ENCODE measurements around the gene KRTAP10-3. TPM values are rescaled to one million over a fixed set of nuclear protein-coding genes. Genes with fewer than 3 reads are reported as not detected.
"Not testable (repeated sequence)": the region's sequence is repeated elsewhere in the genome, so short reads cannot be mapped to it uniquely, and the experiment has no call there.

Gene KRTAP10-3
- polyA plus RNA-seq, 2 of the 4 experiments (the other 2 are of a cell fraction) = not detected

- no peak overlapping the region for H3K27ac ChIP-seq
- ATAC-seq (no peak), DNase-seq (ENCODE audit: low read depth in 1 of 2, low spot score in 1 of 2) (no peak), FAIRE-seq (no peak)
- H3K4me3 ChIP-seq = no peak overlapping the region
- TF ChIP-seq TFCP2L1 (CRISPR knock-in tag; IDR thresholded peaks at IDR 0.05) (no peak), CHD2 (IDR thresholded peaks at IDR 0.05; ENCODE audit: low read length, partially characterized antibody) (no peak), ZSCAN20 (CRISPR knock-in tag; IDR thresholded peaks at IDR 0.05) (no peak), NR3C1 (IDR thresholded peaks at IDR 0.05) (no peak), FOSL2 (IDR thresholded peaks at IDR 0.05) (no peak), FOSL2 (CRISPR knock-in tag; IDR thresholded peaks at IDR 0.05) (no peak), MAFK (IDR thresholded peaks at IDR 0.05; ENCODE audit: partially characterized antibody) (no peak), HDAC2 (IDR thresholded peaks at IDR 0.05) (no peak), ESRRA (IDR thresholded peaks at IDR 0.05; ENCODE audit: borderline replicate concordance, low read length) (no peak), NPAS2 (CRISPR knock-in tag; IDR thresholded peaks at IDR 0.05; ENCODE audit: borderline replicate concordance) (no peak), SMC3 (IDR thresholded peaks at IDR 0.05) (no peak)
- POLR2A ChIA-PET = no interaction called here
- 50% methylated on average over 3 of the region's 3 CpGs for WGBS (ENCODE audit: missing lambda C conversion rate)
- CTCF ChIA-PET = interaction anchor here (1.1 to 2.1 kb wide), 3 partner anchors 11 to 212 kb away, joined by 3 to 6 read pairs (median 4); partner anchors contain the start of gene KRTAP10-6
- H3K4me2 ChIP-seq = no peak overlapping the region
- peaks cover 20% of the 10 kb centered on the region for H3K9me3 ChIP-seq
- H3K4me1 ChIP-seq = no peaks in the 10 kb centered on the region
These were observed 22.6 kb upstream of the KRTAP10-3 start for GRCh38 chr21:44581158-44581557.

DNA sequence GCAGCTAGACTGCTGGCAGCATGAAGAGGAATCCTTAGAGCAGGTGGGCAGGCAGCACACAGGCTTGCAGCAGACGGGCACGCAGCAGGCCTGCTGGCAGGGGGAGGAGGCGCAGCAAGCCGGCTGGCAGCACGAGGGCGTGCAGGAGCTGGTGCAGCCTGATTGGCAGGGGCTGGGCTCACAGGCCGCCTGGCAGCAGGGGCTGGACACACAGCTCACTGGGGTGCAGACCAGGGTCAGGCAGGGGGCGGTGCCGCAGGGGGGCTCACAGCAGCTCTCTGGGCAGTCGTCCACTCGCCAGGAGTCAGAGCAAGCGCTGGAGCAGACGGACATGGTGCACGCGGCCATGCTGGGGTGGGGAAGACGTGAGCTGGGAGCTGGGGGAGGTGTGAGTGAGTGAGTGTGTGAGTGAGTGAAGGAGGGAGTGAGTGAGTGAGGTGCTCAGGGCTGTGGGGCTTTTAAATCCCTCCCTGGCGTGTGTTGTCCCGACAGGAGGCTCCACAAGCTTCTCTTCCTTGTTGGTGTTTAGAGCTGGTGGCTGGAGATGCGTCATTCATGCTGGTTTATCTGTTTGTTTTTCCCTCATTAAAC, 21.7 kb upstream of the KRTAP10-3 start, which contains the start of gene KRTAP10-5:
Gene KRTAP10-5 (minus strand): TSS at position 374 of the 591 bp plus-strand sequence. CDS start 26 bp downstream, at position 348.
- POLR2A ChIA-PET, H3K27ac ChIP-seq, H3K4me3 ChIP-seq, H3K4me1 ChIP-seq, FAIRE-seq: not testable (repeated sequence)
- ATAC-seq (peak; percentile 54 to 66; a peak in 4 of 6 replicates), DNase-seq (ENCODE audit: low read depth in 1 of 2, low spot score in 1 of 2) (peak in 1 of 2 experiments; percentile 42)
- CTCF ChIA-PET = interaction anchor here (1.1 to 2.1 kb wide), 5 partner anchors 10 to 213 kb away, joined by 3 to 6 read pairs (median 4); partner anchors contain the start of gene KRTAP10-6
- peaks cover 20% of the 10 kb centered on the region for H3K9me3 ChIP-seq
- 15% methylated on average over 7 of the region's 19 CpGs for WGBS (ENCODE audit: missing lambda C conversion rate)
- H3K4me2 ChIP-seq = 0 out of 3 replicates have a peak within 1 kb of the TSS, but pooled peaks have one; percentile 25

DNA sequence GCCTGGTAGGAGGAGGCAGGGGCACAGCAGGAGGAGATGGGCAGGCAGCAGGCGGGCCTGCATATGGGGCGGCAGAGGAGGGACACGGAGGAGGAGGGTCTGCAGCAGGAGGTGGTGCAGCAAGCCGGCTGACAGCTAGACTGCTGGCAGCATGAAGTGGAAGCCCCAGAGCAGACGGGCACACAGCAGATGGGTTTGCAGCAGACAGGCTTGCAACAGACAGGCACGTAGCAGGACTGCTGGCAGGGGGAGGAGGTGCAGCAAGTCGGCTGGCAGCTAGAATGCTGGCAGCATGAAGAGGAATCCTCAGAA, 21.2 kb upstream of the KRTAP10-3 start:
- no peak for FAIRE-seq
- no peak overlapping the region for H3K4me2 ChIP-seq
- CTCF ChIA-PET = interaction anchor here (1.2 to 2.1 kb wide), 4 partner anchors 9 to 163 kb away, joined by 3 to 6 read pairs (median 4); no protein-coding TSS in a partner anchor

More for the DNA sequence above, 21.2 kb upstream of the KRTAP10-3 start:
- Histone ChIP-seq H3K4me1 (no peaks in the 10 kb centered on the region), H3K27ac (no peak overlapping the region), H3K4me3 (no peak overlapping the region), H3K9me3 (peaks cover 20% of the 10 kb centered on the region)
- WGBS (ENCODE audit: missing lambda C conversion rate) = 22% methylated on average over 2 of the region's 7 CpGs
- TF ChIP-seq HEYL (CRISPR knock-in tag; IDR thresholded peaks at IDR 0.05) = no peak
- TF ChIP-seq RAD21 (conservative IDR thresholded peaks at IDR 0.05 in 1 of 2, IDR thresholded peaks at IDR 0.05 in 1 of 2) = no peak
- TF ChIP-seq MAFK (IDR thresholded peaks at IDR 0.05; ENCODE audit: partially characterized antibody) = no peak
- no peak for TF ChIP-seq HDAC2 (IDR thresholded peaks at IDR 0.05)
- TF ChIP-seq, protein P1, sequence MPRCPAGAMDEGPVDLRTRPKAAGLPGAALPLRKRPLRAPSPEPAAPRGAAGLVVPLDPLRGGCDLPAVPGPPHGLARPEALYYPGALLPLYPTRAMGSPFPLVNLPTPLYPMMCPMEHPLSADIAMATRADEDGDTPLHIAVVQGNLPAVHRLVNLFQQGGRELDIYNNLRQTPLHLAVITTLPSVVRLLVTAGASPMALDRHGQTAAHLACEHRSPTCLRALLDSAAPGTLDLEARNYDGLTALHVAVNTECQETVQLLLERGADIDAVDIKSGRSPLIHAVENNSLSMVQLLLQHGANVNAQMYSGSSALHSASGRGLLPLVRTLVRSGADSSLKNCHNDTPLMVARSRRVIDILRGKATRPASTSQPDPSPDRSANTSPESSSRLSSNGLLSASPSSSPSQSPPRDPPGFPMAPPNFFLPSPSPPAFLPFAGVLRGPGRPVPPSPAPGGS (IDR thresholded peaks at IDR 0.05) = no peak
- TF ChIP-seq FOSB (CRISPR knock-in tag; IDR thresholded peaks at IDR 0.05) = no peak
- no peak for TF ChIP-seq ZSCAN20 (CRISPR knock-in tag; IDR thresholded peaks at IDR 0.05)
- no peak for TF ChIP-seq POLR2AphosphoS2 (conservative IDR thresholded peaks at IDR 0.05; ENCODE audit: low read length)
- TF ChIP-seq CEBPB (IDR thresholded peaks at IDR 0.05) = no peak
- no peak for TF ChIP-seq EP300 (IDR thresholded peaks at IDR 0.05)
- TF ChIP-seq ZNF302 (CRISPR knock-in tag; IDR thresholded peaks at IDR 0.05) = no peak
- TF ChIP-seq, protein P2, sequence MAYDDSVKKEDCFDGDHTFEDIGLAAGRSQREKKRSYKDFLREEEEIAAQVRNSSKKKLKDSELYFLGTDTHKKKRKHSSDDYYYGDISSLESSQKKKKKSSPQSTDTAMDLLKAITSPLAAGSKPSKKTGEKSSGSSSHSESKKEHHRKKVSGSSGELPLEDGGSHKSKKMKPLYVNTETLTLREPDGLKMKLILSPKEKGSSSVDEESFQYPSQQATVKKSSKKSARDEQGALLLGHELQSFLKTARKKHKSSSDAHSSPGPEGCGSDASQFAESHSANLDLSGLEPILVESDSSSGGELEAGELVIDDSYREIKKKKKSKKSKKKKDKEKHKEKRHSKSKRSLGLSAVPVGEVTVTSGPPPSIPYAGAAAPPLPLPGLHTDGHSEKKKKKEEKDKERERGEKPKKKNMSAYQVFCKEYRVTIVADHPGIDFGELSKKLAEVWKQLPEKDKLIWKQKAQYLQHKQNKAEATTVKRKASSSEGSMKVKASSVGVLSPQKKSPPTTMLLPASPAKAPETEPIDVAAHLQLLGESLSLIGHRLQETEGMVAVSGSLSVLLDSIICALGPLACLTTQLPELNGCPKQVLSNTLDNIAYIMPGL (CRISPR knock-in tag; IDR thresholded peaks at IDR 0.05; ENCODE audit: borderline replicate concordance) = no peak
- POLR2A ChIA-PET = no interaction called here
- DNase-seq (ENCODE audit: low read depth in 1 of 2, low spot score in 1 of 2) (no peak), ATAC-seq (no peak)

Data from A549 (cell line).